HG03378 (cell line): ENCODE measurements around the gene PTCHD1.

Experiments
- ATAC-seq: cut with Tn5 transposase; IDR thresholded peaks from one replicate; pipeline ENCODE4 v1.9.1; 2021; ENCODE audit warnings: mild to moderate bottlenecking, moderate library complexity; ENCODE audit not compliant: unreplicated experiment

PTCHD1 gene

GRCh38 chrX:23344904-23345271, 10.2 kb downstream of the PTCHD1 start:
- ATAC-seq: no peak

GRCh38 chrX:23356189-23356588, 21.5 kb downstream of the PTCHD1 start:
- ATAC-seq: no peak

- ATAC-seq: no peak
Observed at GRCh38 chrX:23364416-23364815, 29.8 kb downstream of the PTCHD1 start.

- ATAC-seq: no peak
Observed at GRCh38 chrX:23365541-23365940, 30.9 kb downstream of the PTCHD1 start.

GRCh38 chrX:23366914-23367313, 32.3 kb downstream of the PTCHD1 start:
- no peak for ATAC-seq

GRCh38 chrX:23369027-23369426, 34.4 kb downstream of the PTCHD1 start:
- no peak for ATAC-seq

- no peak for ATAC-seq
Observed at GRCh38 chrX:23372220-23372902, 37.7 kb downstream of the PTCHD1 start.

GRCh38 chrX:23373129-23373804, 38.6 kb downstream of the PTCHD1 start:
- no peak for ATAC-seq

GRCh38 chrX:23374291-23374690, 39.6 kb downstream of the PTCHD1 start:
- ATAC-seq: no peak

GRCh38 chrX:23376581-23376980, 41.9 kb downstream of the PTCHD1 start:
- ATAC-seq: no peak

GRCh38 chrX:23380581-23380980, 45.9 kb downstream of the PTCHD1 start:
- no peak for ATAC-seq

- ATAC-seq: no peak
Observed at GRCh38 chrX:23381099-23382087, 46.7 kb downstream of the PTCHD1 start.

- no peak for ATAC-seq
Observed at GRCh38 chrX:23382572-23382971, 47.9 kb downstream of the PTCHD1 start.

- ATAC-seq: no peak
Observed at GRCh38 chrX:23383411-23383810, 48.8 kb downstream of the PTCHD1 start.

GRCh38 chrX:23385242-23385641, 50.6 kb downstream of the PTCHD1 start:
- ATAC-seq: no peak

- no peak for ATAC-seq
Observed at GRCh38 chrX:23386260-23386659, 51.6 kb downstream of the PTCHD1 start.

GRCh38 chrX:23386726-23387125, 52.1 kb downstream of the PTCHD1 start:
- no peak for ATAC-seq

GRCh38 chrX:23387550-23388184, 53.0 kb downstream of the PTCHD1 start:
- no peak for ATAC-seq

GRCh38 chrX:23389196-23389792, 54.6 kb downstream of the PTCHD1 start:
- no peak for ATAC-seq

GRCh38 chrX:23390979-23391378, 56.3 kb downstream of the PTCHD1 start:
- ATAC-seq: no peak

GRCh38 chrX:23392195-23392594, 57.5 kb downstream of the PTCHD1 start:
- no peak for ATAC-seq
